ENCODE measurements around the gene GALNT18. TPM values are rescaled to one million over a fixed set of nuclear protein-coding genes. Genes with fewer than 3 reads are reported as not detected.
A peak's percentile ranks its signal among the peaks of the same experiment; 100 is the strongest.
"Not testable (repeated sequence)": the region's sequence is repeated elsewhere in the genome, so short reads cannot be mapped to it uniquely, and the experiment has no call there.

The GALNT18 gene
- polyA plus RNA-seq, 1 experiment = 4.8 TPM

- H3K27ac ChIP-seq (ENCODE audit: low read depth, low read length) = no peak overlapping the region
- H3K27me3 ChIP-seq (ENCODE audit: control insufficient read depth, insufficient read depth, low read length) = peaks cover 3% of the 10 kb centered on the region
- DNase-seq (ENCODE audit: low read depth, low spot score) = no peak
- no peak overlapping the region for H3K4me3 ChIP-seq (ENCODE audit: low read depth, low read length)
- no peaks in the 10 kb centered on the region; the same call in 1 of the 2 replicates for H3K9me3 ChIP-seq (ENCODE audit: control insufficient read depth, insufficient read depth, low read length)
- ChIA-PET POLR2A (no interaction called here), CTCF (no interaction called here)
- no peak for TF ChIP-seq CTCF (IDR thresholded peaks at IDR 0.05; ENCODE audit: low read depth, low read length)
Observed at GRCh38 chr11:11454671-11455223, 167.1 kb downstream of the GALNT18 start.

DNA sequence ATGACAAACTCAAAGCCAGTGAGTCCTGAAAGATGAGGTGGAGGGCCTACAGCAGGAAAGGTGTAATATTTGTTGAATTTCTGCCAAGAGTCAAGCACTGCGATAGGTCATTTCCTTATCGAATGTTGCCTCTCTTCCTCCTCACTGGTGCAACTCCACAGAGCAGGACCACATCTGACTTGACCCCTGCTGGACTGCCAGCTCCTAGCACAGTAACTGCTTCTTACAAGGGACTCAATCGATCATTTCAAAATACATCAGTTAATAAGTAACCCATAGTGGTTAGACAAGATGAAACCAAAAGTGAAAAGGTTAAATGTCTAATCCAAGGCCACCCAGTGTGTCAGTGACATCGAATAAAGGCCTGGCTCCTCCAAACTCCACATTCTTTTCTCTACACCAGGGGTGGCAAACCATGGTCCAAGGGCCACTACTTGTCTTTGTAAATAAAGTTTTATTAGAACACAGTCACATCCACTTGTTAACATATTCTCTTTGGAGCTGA lies 170.3 kb downstream of the GALNT18 start:
- H3K9me3 ChIP-seq (ENCODE audit: control insufficient read depth, insufficient read depth, low read length) = no peaks in the 10 kb centered on the region
- no peak for DNase-seq (ENCODE audit: low read depth, low spot score)
- no peak overlapping the region for H3K4me3 ChIP-seq (ENCODE audit: low read depth, low read length)
- ChIA-PET CTCF (no interaction called here), POLR2A (no interaction called here)
- no peaks in the 10 kb centered on the region for H3K27me3 ChIP-seq (ENCODE audit: control insufficient read depth, insufficient read depth, low read length)
- H3K27ac ChIP-seq (ENCODE audit: low read depth, low read length) = peak overlapping the region; percentile 79
- no peak for TF ChIP-seq CTCF (IDR thresholded peaks at IDR 0.05; ENCODE audit: low read depth, low read length)

- TF ChIP-seq CTCF (IDR thresholded peaks at IDR 0.05; ENCODE audit: low read depth, low read length) = no peak
- DNase-seq (ENCODE audit: low read depth, low spot score) = peak; percentile 72
- H3K27me3 ChIP-seq (ENCODE audit: control insufficient read depth, insufficient read depth, low read length) = no peaks in the 10 kb centered on the region
- peak overlapping the region; percentile 80 for H3K27ac ChIP-seq (ENCODE audit: low read depth, low read length)
- H3K4me3 ChIP-seq (ENCODE audit: low read depth, low read length) = no peak overlapping the region
- CTCF ChIA-PET = no interaction called here
- POLR2A ChIA-PET = interaction anchor here (1.0 kb wide), 1 partner anchor 54 kb away, joined by 3 read pairs; no protein-coding TSS in a partner anchor
- H3K9me3 ChIP-seq (ENCODE audit: control insufficient read depth, insufficient read depth, low read length) = no peaks in the 10 kb centered on the region
Observed at GRCh38 chr11:11450744-11451362, 171.0 kb downstream of the GALNT18 start.

GRCh38 chr11:11449327-11449726 lies 172.5 kb downstream of the GALNT18 start:
- H3K9me3 ChIP-seq (ENCODE audit: control insufficient read depth, insufficient read depth, low read length) = no peaks in the 10 kb centered on the region
- H3K4me3 ChIP-seq (ENCODE audit: low read depth, low read length) = no peak overlapping the region
- ChIA-PET CTCF (no interaction called here), POLR2A (no interaction called here)
- H3K27ac ChIP-seq (ENCODE audit: low read depth, low read length) = no peak overlapping the region
- no peak for DNase-seq (ENCODE audit: low read depth, low spot score)
- H3K27me3 ChIP-seq (ENCODE audit: control insufficient read depth, insufficient read depth, low read length) = no peaks in the 10 kb centered on the region
- no peak for TF ChIP-seq CTCF (IDR thresholded peaks at IDR 0.05; ENCODE audit: low read depth, low read length)

GRCh38 chr11:11448626-11449025 lies 173.2 kb downstream of the GALNT18 start:
- no peak for TF ChIP-seq CTCF (IDR thresholded peaks at IDR 0.05; ENCODE audit: low read depth, low read length)
- Histone ChIP-seq H3K27ac (ENCODE audit: low read depth, low read length) (no peak overlapping the region), H3K9me3 (ENCODE audit: control insufficient read depth, insufficient read depth, low read length) (no peaks in the 10 kb centered on the region), H3K27me3 (ENCODE audit: control insufficient read depth, insufficient read depth, low read length) (no peaks in the 10 kb centered on the region), H3K4me3 (ENCODE audit: low read depth, low read length) (no peak overlapping the region)
- CTCF ChIA-PET = no interaction called here
- POLR2A ChIA-PET = no interaction called here
- DNase-seq (ENCODE audit: low read depth, low spot score) = no peak

DNA sequence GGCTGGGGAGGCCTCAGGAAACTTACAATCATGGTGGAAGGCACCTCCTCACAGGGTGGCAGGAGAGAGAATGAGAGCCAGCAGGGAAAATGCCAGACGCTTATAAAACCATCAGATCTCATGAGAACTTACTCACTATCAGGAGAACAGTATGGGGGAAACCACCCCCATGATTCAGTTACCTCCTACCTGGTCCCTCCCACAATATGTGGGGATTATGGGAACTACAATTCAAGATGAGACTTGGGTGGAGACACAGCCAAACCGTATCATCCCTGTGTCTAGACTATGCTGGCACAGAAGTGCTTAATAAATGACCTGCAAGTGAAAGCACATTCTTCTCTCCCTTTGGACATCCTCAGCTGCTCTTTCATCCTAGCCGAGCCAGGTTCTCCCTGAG lies 174.2 kb downstream of the GALNT18 start:
- H3K4me3 ChIP-seq (ENCODE audit: low read depth, low read length); CTCF ChIA-PET; H3K9me3 ChIP-seq (ENCODE audit: control insufficient read depth, insufficient read depth, low read length); DNase-seq (ENCODE audit: low read depth, low spot score); POLR2A ChIA-PET; H3K27ac ChIP-seq (ENCODE audit: low read depth, low read length); H3K27me3 ChIP-seq (ENCODE audit: control insufficient read depth, insufficient read depth, low read length): not testable (repeated sequence)

Measured in AG04450 (cell line).